ENCODE measurements around the gene GALNT3. TPM values are rescaled to one million over a fixed set of nuclear protein-coding genes. Genes with fewer than 3 reads are reported as not detected.

The GALNT3 gene
- total RNA-seq, 1 donor from 2014 or later = 8.3 TPM

DNA sequence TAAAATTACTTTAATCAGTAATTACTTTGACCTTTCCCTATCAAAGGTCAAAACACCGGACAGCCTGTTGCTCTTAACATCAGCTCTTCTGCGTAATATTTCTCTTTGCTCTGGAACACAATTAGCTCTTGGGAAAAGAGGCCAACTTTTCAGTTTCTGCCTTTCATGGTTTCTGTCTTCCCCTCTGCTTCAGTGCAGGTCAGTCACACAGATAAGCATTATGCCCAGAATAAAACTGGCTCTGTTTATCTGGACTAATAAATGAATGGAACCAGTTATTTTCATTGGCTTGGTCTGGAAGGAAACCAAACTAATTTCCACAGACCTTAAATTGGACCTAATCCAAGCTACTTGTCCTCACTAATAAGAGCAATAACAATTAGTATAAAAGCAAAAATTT lies 26.2 kb upstream of the GALNT3 start:
- Mint-ChIP-seq H3K9me3 (no peaks in the 10 kb centered on the region), H3K36me3 (no peaks in the 10 kb centered on the region), H3K27ac (no peak overlapping the region), H3K27me3 (ENCODE audit: low read depth) (no peaks in the 10 kb centered on the region), H3K4me1 (peaks cover 34% of the 10 kb centered on the region), H3K4me3 (no peak overlapping the region)
- DNase-seq (ENCODE audit: low spot score in 2 of 2, unreplicated experiment in 2 of 2) = no peak
- TF ChIP-seq, protein P1, sequence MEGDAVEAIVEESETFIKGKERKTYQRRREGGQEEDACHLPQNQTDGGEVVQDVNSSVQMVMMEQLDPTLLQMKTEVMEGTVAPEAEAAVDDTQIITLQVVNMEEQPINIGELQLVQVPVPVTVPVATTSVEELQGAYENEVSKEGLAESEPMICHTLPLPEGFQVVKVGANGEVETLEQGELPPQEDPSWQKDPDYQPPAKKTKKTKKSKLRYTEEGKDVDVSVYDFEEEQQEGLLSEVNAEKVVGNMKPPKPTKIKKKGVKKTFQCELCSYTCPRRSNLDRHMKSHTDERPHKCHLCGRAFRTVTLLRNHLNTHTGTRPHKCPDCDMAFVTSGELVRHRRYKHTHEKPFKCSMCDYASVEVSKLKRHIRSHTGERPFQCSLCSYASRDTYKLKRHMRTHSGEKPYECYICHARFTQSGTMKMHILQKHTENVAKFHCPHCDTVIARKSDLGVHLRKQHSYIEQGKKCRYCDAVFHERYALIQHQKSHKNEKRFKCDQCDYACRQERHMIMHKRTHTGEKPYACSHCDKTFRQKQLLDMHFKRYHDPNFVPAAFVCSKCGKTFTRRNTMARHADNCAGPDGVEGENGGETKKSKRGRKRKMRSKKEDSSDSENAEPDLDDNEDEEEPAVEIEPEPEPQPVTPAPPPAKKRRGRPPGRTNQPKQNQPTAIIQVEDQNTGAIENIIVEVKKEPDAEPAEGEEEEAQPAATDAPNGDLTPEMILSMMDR (IDR thresholded peaks at IDR 0.05; ENCODE audit: unreplicated experiment) = no peak

DNA sequence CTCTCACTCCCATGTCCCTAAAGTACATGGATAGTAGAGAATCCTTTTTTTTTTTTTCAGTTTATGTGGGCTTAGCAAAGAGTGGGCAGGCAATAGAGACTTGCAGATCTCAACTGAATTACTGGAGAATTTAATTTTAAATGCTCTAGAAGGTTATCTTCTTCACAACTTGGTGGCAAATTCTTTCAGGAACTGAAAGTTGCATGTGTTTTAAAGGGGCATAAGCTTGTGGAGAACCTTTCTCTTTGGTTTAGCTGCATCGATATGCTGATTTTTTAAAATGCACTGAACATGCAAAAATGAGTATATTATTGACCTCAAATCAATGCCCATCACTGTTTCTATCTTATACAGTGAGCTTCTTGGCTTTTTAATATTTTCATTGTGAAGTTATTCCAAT lies 24.9 kb upstream of the GALNT3 start:
- Mint-ChIP-seq H3K9me3 (no peaks in the 10 kb centered on the region), H3K4me1 (peaks cover 20% of the 10 kb centered on the region), H3K4me3 (no peak overlapping the region), H3K27ac (no peak overlapping the region), H3K36me3 (no peaks in the 10 kb centered on the region), H3K27me3 (ENCODE audit: low read depth) (no peaks in the 10 kb centered on the region)
- TF ChIP-seq, protein P1 (IDR thresholded peaks at IDR 0.05; ENCODE audit: unreplicated experiment) = no peak
- DNase-seq (ENCODE audit: low spot score in 2 of 2, unreplicated experiment in 2 of 2) = no peak

DNA sequence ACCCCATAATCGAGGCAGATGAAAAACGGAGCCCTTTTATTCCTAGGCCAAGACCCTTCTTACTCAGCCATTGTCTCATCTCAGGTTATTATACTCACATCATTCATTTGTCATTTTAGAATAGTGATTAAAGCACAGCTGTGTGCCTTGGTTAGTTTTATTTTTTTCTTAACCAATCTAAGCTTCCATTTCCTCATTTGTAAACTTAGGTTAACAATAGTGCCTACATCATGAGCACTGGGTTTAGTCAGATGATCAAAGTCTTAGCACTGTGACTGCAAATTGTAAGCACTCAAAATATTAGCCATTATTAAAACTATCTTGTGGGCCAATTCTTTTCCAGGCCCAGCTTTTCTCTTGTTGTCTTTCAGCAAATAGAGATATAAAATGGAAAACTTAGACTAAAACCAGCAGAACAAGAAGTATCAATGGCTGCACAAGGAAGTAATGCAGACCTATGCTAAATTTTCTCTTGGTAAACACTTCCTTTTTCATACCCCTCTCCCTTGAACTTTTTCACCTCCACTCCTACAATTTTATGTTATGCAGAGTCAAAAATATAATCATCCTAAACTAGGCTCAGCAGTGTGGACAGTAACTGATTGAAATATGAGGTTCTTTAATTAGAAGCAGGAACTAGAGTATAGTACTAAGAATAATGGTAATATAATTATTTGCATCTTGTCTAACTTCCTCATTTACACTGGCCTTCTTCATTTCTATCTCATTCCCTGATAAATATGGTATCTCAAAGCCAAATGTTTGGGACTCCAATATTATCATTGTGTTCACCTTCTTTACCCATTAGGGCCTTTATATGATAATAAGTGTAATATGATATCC lies 21.5 kb upstream of the GALNT3 start:
- H3K27ac Mint-ChIP-seq = no peak overlapping the region
- no peaks in the 10 kb centered on the region for H3K36me3 Mint-ChIP-seq
- DNase-seq (ENCODE audit: low spot score in 2 of 2, unreplicated experiment in 2 of 2) = no peak
- no peak overlapping the region for H3K4me3 Mint-ChIP-seq
- peaks cover 4% of the 10 kb centered on the region for H3K9me3 Mint-ChIP-seq
- TF ChIP-seq, protein P1 (IDR thresholded peaks at IDR 0.05; ENCODE audit: unreplicated experiment) = no peak
- H3K27me3 Mint-ChIP-seq (ENCODE audit: low read depth) = no peaks in the 10 kb centered on the region
- H3K4me1 Mint-ChIP-seq = peaks cover 9% of the 10 kb centered on the region

DNA sequence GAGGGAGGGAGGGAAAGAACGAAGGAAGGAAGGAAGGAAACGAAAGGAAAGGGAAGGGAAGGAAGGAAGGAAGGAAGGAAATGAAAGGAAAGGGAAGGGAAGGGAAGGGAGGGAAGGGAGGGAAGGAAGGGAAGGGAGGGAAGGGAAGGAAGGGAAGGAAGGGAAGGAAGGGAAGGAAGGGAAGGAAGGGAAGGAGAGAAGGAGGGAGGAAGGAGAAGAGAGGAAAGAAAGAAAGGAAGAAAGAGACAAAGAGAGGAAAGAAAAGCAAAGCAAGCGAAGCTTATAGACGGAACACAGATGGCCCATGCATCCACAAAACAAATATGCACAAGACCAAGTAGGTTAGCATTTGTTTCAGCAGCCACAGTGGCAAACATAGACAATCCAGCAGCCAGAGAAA lies 20.4 kb upstream of the GALNT3 start:
- TF ChIP-seq, protein P1 (IDR thresholded peaks at IDR 0.05; ENCODE audit: unreplicated experiment) = no peak
- H3K4me1 Mint-ChIP-seq = peaks cover 2% of the 10 kb centered on the region
- H3K9me3 Mint-ChIP-seq = peaks cover 4% of the 10 kb centered on the region
- no peak overlapping the region for H3K4me3 Mint-ChIP-seq
- DNase-seq (ENCODE audit: low spot score in 2 of 2, unreplicated experiment in 2 of 2) = no peak
- H3K27ac Mint-ChIP-seq = no peak overlapping the region
- H3K27me3 Mint-ChIP-seq (ENCODE audit: low read depth) = no peaks in the 10 kb centered on the region
- no peaks in the 10 kb centered on the region for H3K36me3 Mint-ChIP-seq

DNA sequence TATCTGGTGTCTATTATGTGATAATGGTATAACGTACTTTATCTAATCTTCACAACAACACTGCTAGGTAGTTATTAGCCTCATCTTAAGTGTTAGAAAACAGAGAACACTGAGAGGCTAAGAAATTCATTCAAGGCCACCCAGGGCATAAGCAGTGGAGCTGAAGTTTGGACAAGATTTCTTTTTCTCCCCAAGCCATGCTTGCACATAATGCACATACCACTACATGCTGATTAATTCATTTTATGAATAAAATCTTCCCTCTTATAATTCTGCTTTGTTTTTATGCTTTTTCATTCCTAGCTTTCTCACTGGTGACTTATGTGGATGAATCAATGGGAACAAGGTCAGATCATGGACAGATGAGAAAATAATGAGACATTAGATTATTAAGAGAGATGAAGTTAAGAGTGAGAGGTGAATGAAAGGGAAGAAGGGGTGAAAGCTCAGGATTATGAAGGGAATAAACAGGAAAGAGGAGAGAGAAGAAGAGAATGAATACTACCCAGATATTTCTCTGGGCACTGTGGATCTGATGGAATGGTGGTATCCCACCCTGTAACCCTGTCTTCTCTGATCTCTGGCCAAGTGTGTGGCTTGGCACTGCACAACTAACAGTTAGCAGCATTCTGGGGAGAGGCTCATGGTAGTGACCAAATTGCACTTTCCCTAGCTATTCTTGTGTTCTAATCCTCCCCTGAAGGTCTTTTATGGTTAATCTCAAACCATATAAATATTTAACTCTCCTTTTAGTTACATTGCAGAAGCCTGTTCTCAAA lies 17.7 kb upstream of the GALNT3 start:
- H3K36me3 Mint-ChIP-seq = no peaks in the 10 kb centered on the region
- no peak overlapping the region for H3K4me3 Mint-ChIP-seq
- peaks cover 2% of the 10 kb centered on the region for H3K4me1 Mint-ChIP-seq
- TF ChIP-seq, protein P1 (IDR thresholded peaks at IDR 0.05; ENCODE audit: unreplicated experiment) = no peak
- H3K27me3 Mint-ChIP-seq (ENCODE audit: low read depth) = peaks cover 5% of the 10 kb centered on the region
- DNase-seq (ENCODE audit: low spot score in 2 of 2, unreplicated experiment in 2 of 2) = no peak
- no peak overlapping the region for H3K27ac Mint-ChIP-seq
- peaks cover 4% of the 10 kb centered on the region for H3K9me3 Mint-ChIP-seq
